HT1080 (cell line): ENCODE measurements around the gene BMP2K. TPM values are rescaled to one million over a fixed set of nuclear protein-coding genes. Genes with fewer than 3 reads are reported as not detected.
"Not testable (repeated sequence)": the region's sequence is repeated elsewhere in the genome, so short reads cannot be mapped to it uniquely, and the experiment has no call there.

Experiments used
- DNase-seq: peaks from one replicate; pipeline ENCODE4 v3.0.0-alpha.2; 2015; ENCODE audit warnings: low read depth
- total RNA-seq: library from RNA; depleted of rRNA; stranded (reverse); fragments of >200 nt; shearing (Covaris generic); gene quantifications from 2 replicates; pipeline ENCODE4 v1.2.3, GENCODE V29; 2014

BMP2K gene
- total RNA-seq, 1 experiment from 2014 or later, result 35.6 TPM

DNA sequence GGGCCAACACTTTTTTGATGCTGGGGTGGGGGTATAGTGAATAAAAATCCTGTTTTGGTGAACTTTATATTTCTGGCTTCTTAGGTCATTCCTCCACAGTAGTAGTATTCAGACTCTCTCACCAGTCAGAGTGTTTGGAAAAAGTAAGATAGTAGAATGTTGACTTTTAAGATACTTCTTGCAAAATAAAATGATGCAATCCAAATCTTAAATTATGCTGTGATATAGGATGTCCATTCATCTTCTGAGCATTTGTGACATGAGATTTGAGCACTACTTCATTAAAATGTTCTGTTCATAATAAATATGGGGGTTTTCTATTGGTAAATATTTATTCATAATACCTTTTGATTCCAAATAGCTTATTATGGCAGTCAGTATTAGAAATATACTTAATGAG is 70.1 kb downstream of the BMP2K start:
- DNase-seq, result no peak

GRCh38 chr4:78862314-78862737 is 86.2 kb downstream of the BMP2K start:
- no peak for DNase-seq

GRCh38 chr4:78863254-78863869 is 87.2 kb downstream of the BMP2K start:
- no peak for DNase-seq

- DNase-seq, result no peak
Observed at GRCh38 chr4:78863991-78864390, 87.8 kb downstream of the BMP2K start.

GRCh38 chr4:78864405-78865024 is 88.4 kb downstream of the BMP2K start:
- peak; percentile 73 for DNase-seq

GRCh38 chr4:78865451-78865850 is 89.3 kb downstream of the BMP2K start:
- no peak for DNase-seq

DNA sequence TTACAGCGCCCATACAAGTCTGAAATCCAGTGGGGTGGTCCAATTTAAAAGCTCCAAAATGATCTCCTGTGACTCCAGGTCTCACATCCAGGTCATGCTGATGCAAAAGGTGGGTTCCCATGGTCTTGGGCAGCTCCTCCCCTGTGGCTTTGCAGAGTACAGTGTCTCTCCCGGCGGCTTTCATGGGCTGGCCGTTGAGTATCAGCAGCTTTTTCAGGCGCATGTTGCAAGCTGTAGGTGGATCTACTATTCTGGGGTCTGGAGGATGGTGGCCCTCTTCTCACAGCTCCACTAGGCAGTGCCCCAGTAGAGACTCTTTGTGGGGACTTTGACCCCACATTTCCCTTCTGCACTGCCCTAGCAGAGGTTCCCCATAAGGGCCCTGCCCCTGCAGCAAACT is 92.6 kb downstream of the BMP2K start:
- not testable (repeated sequence) for DNase-seq

- no peak for DNase-seq
Observed at GRCh38 chr4:78870056-78870455, 93.9 kb downstream of the BMP2K start.

DNA sequence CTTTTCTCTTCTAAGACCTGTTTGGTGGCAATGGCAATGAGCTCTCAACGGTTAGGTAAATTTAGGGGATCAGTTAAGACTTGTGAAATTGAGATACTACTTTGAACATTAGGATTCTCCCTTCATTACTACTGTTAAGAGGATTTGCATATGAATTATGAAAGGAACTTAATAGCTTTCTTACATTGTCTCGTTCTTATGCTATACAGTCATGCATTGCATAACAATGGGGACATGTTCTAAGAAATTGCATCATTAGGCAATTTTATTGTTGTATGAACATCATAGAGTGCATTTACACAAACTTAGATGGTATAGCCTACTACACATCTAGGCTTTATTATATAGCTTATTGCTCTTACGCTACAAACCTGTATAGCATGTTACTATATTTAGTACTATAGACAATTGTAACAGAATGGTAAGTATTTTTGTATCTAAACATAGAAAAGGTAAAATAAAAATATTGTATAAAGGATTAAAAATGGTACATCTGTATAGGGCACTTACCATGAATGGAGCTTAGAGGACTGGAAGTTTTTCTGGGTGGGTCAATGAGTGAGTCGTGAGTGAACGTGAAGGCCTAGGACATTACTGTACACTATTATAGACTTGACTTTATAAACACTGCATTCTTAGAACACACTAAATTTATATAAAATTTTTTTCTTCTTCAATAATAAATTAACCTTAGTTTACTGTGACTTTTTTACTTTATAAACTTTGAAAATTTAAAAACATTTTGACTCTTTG is 100.6 kb downstream of the BMP2K start:
- DNase-seq, result no peak

GRCh38 chr4:78878031-78878430 is 101.9 kb downstream of the BMP2K start:
- no peak for DNase-seq

GRCh38 chr4:78880874-78881492 is 104.8 kb downstream of the BMP2K start:
- DNase-seq, result no peak

GRCh38 chr4:78885598-78885997 is 109.4 kb downstream of the BMP2K start:
- DNase-seq, result no peak

- DNase-seq, result no peak
Observed at GRCh38 chr4:78889955-78890354, 113.8 kb downstream of the BMP2K start.

DNA sequence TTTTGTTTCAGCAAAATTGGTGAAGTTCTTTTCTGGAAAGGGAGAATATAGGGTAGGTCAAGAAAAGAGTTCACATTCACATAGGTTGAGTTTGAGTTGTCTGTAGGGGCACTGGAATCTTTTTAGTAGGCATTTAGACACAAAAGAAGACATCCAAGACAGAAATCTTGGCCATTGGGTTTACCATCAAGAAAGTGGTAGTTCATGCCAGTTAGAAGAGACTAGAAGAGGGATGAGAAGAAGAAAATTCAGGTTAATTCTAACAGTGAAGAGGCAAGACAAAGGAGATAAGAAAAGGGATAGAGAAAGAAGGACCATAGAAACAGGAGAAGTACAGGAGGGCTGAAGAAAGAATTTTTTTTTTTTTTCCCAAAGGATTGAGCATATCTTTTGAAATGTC is 123.2 kb downstream of the BMP2K start:
- DNase-seq, result no peak

- no peak for DNase-seq
Observed at GRCh38 chr4:78901882-78902281, 125.7 kb downstream of the BMP2K start.

DNA sequence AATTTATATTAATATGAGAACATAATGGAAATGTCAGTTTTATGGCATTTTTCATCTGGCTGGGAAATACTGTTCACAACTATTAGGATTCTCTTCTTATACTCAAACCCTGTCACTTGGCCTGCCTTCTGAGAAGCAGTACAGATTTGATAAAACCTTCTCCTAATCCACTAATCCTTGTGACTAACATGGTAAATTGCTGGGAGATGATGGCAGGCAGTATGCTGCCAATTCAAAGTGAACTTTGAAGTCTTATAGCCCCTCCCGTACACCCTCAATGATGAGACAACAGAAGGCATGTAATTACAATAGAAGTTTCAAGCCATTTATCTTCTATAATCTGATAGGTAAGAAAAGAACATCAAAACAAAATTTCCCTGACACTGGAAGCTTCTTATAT is 126.1 kb downstream of the BMP2K start:
- no peak for DNase-seq

GRCh38 chr4:78904143-78904542 is 128.0 kb downstream of the BMP2K start:
- no peak for DNase-seq

DNA sequence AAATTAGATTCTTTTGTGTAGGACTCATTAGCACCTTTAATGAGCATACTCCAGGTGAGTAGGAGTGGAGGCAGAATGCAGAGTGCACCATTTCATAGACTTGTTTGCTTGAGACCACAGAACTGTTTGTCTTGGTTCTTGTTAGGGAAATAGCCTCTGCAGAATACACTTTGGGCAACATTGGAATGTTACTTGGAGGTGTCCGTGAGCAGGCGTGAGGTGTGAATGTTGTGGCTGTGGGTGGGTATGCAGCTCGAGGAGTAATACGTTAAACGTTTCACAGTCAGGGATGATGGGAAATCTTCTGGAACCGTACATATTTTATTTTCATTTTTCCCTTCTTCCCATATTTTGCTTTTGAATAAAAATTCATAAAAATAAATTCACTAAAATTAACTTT is 131.5 kb downstream of the BMP2K start:
- DNase-seq, result no peak

GRCh38 chr4:78908974-78909373 is 132.8 kb downstream of the BMP2K start:
- DNase-seq, result not testable (repeated sequence)

DNA sequence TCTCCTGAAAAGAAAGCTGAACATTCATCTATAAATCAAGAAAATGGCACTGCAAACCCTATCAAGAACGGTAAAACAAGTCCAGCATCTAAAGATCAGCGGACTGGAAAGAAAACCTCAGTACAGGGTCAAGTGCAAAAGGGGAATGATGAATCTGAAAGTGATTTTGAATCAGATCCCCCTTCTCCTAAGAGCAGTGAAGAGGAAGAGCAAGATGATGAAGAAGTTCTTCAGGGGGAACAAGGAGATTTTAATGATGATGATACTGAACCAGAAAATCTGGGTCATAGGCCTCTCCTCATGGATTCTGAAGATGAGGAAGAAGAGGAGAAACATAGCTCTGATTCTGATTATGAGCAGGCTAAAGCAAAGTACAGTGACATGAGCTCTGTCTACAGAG is 134.5 kb downstream of the BMP2K start:
- no peak for DNase-seq

- DNase-seq, result peak; percentile 53
Observed at GRCh38 chr4:78922207-78922606, 146.1 kb downstream of the BMP2K start.
